GM18499 (cell line): ENCODE data around the gene CEP83.

Experiments used
- ATAC-seq: cut with Tn5 transposase; IDR thresholded peaks from one replicate; pipeline ENCODE4 v1.9.1; 2021; ENCODE audit warnings: moderate number of reproducible peaks; ENCODE audit not compliant: insufficient read depth, unreplicated experiment

Gene CEP83

DNA sequence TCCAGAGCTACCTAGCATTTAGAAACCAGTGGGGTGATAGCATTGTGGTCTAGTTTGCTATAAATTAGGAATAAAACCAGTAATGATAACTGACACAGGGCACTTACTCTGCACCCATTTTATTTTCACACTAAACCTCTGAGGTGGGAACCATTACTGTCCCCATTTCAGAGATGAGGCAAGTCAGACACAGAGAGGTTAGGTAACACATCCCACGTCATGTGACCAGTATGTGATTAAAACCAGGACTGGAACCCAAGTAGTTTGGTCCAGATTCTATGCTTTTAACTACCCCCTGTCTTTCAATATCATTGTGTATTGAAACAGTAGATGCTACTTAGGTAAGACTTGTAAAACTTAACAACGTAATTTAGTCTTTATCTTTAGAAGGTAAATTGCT is 201.1 kb downstream of the CEP83 start:
- ATAC-seq: no peak
